ENCODE measurements around the gene DDAH1. TPM values are rescaled to one million over a fixed set of nuclear protein-coding genes. Genes with fewer than 3 reads are reported as not detected.

DDAH1 gene
- 49.6 and 53.7 TPM in 2 replicates for total RNA-seq

GRCh38 chr1:85465099-85465785 lies at the start of gene DDAH1:
Gene DDAH1 (minus strand): TSS chr1:85465159. CDS start chr1:85465045, 114 bp downstream.

GRCh38 chr1:85276215-85276977 lies 188.6 kb downstream of the DDAH1 start, which contains the start of gene BCL10:
Gene BCL10 (minus strand): TSS chr1:85276632. CDS start chr1:85276352, 280 bp downstream.

Other genes starting within 250 kb of the DDAH1 start
- 13.8 and 19.5 TPM in 2 replicates for gene C1orf52, start 205.5 kb downstream of the DDAH1 start, total RNA-seq
- gene BCL10, start 188.5 kb downstream of the DDAH1 start, total RNA-seq = 30.6 and 33.3 TPM in 2 replicates
- gene CCN1, start 115.6 kb upstream of the DDAH1 start, total RNA-seq = 89.1 and 113 TPM in 2 replicates
- 8.9 TPM in 2 replicates for gene ZNHIT6, start 243.3 kb upstream of the DDAH1 start, total RNA-seq

Data from myometrial cell (primary cell).